BLaER1 treated with 17β-estradiol and CSF1 and Interleukin-3, amounts not matched to agents 10 nM and 100 nM (cell line): ENCODE data around the gene NUF2.
A peak's percentile ranks its signal among the peaks of the same experiment; 100 is the strongest.
"Not testable (repeated sequence)": the region's sequence is repeated elsewhere in the genome, so short reads cannot be mapped to it uniquely, and the experiment has no call there.

Source experiments
- H3K27ac ChIP-seq, 11 experiments: shearing (Covaris generic); formaldehyde crosslinking; 2 replicates each; pipeline ENCODE4 v1.8.1; 2022
- H3K27me3 ChIP-seq, 11 experiments: shearing (Covaris generic); formaldehyde crosslinking; 2 replicates each; pipeline ENCODE4 v1.8.1; 2022
- H3K36me3 ChIP-seq, 11 experiments: shearing (Covaris generic); formaldehyde crosslinking; 2 replicates each; pipeline ENCODE4 v1.8.1; 2022
- H3K4me1 ChIP-seq, 10 experiments: shearing (Covaris generic); formaldehyde crosslinking; 2 replicates each; pipeline ENCODE4 v1.8.1; 2022
- H3K4me2 ChIP-seq, 11 experiments: shearing (Covaris generic); formaldehyde crosslinking; 2 replicates each; pipeline ENCODE4 v1.8.1; 2022
- H3K4me3 ChIP-seq, 10 experiments: shearing (Covaris generic); formaldehyde crosslinking; 2 replicates each; pipeline ENCODE4 v1.8.1; 2022
- H3K9ac ChIP-seq, 11 experiments: shearing (Covaris generic); formaldehyde crosslinking; 2 replicates each; pipeline ENCODE4 v1.8.1; 2022
- H3K9me3 ChIP-seq, 11 experiments: shearing (Covaris generic); formaldehyde crosslinking; replicated peaks in 1 of 11; 2 replicates each; pipeline ENCODE4 v1.8.1; 2022
- H4K20me1 ChIP-seq, 11 experiments: shearing (Covaris generic); formaldehyde crosslinking; 2 replicates each; pipeline ENCODE4 v1.8.1; 2022
- Cebpa-rat ChIP-seq, 11 experiments: shearing (Covaris generic); IDR thresholded peaks; 2 replicates each; pipeline ENCODE4 v1.8.1; 2022

The NUF2 gene

DNA sequence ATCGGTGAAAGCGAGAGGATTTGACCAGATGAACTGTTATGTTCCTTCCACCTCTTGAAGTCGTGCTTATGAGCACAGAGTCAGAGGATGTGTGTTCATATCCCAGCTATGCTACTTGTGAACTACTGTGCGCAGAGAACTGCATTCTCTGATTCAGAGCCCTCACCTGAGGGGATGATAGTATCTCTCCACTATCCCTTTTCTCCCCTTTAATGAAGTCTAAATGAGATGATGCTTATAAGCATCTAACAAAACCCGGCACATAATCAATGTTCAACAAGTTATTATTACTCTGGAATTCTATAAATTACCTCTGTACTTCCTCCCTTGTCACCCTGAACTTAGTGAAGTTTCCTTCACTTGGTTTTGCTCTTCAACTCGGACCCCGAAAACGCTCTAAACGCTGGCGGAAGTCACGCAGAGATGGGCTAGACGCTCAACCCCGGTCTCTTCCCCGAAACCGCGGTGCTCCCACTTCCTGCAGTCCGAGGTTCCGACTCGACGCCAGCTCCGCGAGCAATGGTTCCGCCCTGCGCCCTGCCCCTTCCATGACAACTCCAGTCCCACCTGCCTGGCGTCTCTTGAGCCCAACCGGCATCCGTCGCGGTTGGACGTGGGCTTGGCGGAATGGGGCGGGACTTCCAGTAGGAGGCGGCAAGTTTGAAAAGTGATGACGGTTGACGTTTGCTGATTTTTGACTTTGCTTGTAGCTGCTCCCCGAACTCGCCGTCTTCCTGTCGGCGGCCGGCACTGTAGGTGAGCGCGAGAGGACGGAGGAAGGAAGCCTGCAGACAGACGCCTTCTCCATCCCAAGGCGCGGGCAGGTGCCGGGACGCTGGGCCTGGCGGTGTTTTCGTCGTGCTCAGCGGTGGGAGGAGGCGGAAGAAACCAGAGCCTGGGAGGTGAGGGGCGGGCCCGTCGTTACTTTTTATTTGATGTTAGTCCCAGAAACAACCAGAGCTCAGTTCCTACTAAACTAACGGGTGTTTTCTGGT is at the start of gene NUF2:
TSS of gene NUF2 (plus strand) at position 644 of the 995 bp plus-strand sequence. CDS start 4,098 bp downstream, outside the sequence.
- no peak for TF ChIP-seq Cebpa-rat (IDR thresholded peaks at IDR 0.05)
- Histone ChIP-seq H3K27ac (peak within 1 kb of the TSS; percentile 64 to 89 (median 81); a peak in 21 of 22 replicates), H3K9ac (peak within 1 kb of the TSS; percentile 76 to 88 (median 83)), H3K36me3 (peaks cover 13 to 49% (median 33%) of the 10 kb centered on the region in 11 experiments; a peak in 21 of 22 replicates), H3K4me3 (peak within 1 kb of the TSS; percentile 73 to 88 (median 82)), H3K4me1 (peaks cover 23 to 30% (median 25%) of the 10 kb centered on the region in 10 experiments), H3K4me2 (peak within 1 kb of the TSS; percentile 78 to 89 (median 86)), H3K27me3 (no peaks in the 10 kb centered on the region), H4K20me1 (no peaks in the 10 kb centered on the region), H3K9me3 (no peaks in the 10 kb centered on the region)

DNA sequence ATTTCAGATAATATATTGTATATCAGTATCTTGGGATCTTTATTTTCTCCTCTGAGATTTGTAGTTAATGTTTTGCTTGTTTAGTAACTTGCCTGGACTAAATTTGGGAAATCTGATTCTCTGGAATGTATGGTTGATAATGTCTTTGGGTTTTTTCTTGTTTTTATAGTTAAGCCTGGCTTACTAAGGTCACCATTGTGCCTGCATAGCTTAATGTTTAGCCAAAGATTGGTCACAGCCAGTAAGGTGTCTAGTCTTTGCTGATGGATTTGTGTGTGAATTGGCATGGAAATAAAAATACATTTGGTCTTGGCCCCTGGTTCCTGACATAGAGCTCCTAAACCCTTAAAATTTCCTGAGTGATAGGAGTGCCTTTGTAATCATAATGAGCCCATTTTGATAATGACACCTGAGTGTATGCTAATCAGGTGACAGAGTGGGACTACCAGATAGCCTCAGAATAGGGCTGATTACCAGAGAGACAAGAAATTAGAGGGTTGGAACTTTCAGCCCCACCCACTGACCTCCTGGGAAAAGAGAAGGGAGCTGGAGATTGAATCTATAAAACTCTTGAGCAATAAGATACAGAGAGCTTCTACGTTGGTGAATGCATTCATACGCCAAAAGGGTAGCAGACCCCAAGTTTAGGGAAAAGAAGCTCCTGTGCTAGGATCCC is 47.9 kb upstream of the NUF2 start:
- H3K27ac ChIP-seq: no peak overlapping the region
- no peak for TF ChIP-seq Cebpa-rat (IDR thresholded peaks at IDR 0.05)
- no peak overlapping the region for H3K4me2 ChIP-seq
- H3K9ac ChIP-seq: no peak overlapping the region
- H3K9me3 ChIP-seq: peaks cover 18 to 26% (median 23%) of the 10 kb centered on the region in 11 experiments
- H3K4me3 ChIP-seq: no peak overlapping the region
- H3K27me3 ChIP-seq: no peaks in the 10 kb centered on the region
- peaks cover 5 to 17% (median 7%) of the 10 kb centered on the region in 11 experiments; a peak in 16 of 22 replicates for H3K36me3 ChIP-seq
- no peaks in the 10 kb centered on the region for H4K20me1 ChIP-seq
- H3K4me1 ChIP-seq: no peaks in the 10 kb centered on the region

DNA sequence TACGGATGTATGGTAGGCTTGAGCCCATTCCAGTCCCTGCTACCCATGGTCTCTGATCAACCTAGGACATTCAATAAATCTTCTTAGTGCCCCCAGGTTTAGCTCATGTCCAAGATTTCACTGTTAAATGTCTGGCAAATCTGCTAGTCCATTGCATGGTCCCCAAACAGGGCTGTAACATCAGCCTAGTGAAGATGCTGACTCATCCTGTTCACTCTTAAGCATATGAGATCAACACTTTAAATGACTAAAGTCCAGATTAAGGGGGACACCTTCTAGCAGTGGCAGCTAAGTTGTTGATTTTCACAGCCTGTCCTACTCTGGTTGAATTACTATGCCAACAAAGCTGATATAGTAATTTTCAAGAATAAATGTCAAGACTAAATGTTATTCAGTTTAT is 46.5 kb upstream of the NUF2 start:
- TF ChIP-seq Cebpa-rat (IDR thresholded peaks at IDR 0.05): no peak
- no peak overlapping the region for H3K4me2 ChIP-seq
- H3K36me3 ChIP-seq: peaks cover 5 to 18% (median 7%) of the 10 kb centered on the region in 11 experiments; a peak in 16 of 22 replicates
- peaks cover 21 to 36% (median 28%) of the 10 kb centered on the region in 11 experiments for H3K9me3 ChIP-seq
- H3K27ac ChIP-seq: no peak overlapping the region
- H3K4me3 ChIP-seq: no peak overlapping the region
- H3K9ac ChIP-seq: no peak overlapping the region
- no peaks in the 10 kb centered on the region for H3K27me3 ChIP-seq
- no peaks in the 10 kb centered on the region for H3K4me1 ChIP-seq
- H4K20me1 ChIP-seq: no peaks in the 10 kb centered on the region

DNA sequence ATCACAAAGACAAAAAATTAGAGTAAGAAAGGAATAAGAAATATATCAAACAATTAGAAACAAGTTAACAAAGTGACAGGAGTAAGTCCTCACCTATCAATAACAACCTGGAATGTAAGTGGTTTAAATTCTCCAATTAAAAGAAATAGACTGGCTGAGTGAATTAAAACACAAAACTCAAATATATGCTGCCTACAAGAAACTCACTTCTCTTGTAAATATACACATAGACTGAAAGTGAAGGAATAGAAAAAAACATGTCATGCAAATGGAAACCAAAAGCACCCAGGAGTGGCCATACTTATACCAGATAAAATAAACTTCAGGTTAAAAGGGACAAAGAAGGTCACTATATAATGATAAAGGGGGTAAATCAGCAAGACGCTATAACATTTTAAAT is 43.2 kb upstream of the NUF2 start:
- TF ChIP-seq Cebpa-rat (IDR thresholded peaks at IDR 0.05): no peak
- no peak overlapping the region for H3K27ac ChIP-seq

DNA sequence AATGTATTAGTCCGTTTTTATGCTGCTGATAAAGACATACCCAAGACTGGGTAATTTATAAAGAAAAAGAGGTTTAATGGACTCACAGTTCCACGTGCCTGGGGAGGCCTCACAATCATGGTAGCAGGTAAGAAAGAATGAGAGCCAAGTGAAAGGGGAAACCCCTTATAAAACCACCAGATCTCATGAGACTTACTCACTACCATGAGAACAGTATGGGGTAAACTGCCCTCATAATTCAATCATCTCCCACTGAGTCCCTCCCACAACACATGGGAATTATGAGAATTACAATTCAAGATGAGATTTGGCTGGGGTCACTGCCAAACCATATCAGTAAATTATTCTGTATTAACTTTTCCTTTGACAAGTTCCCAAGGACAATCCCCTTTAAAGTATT is 36.9 kb upstream of the NUF2 start:
- not testable (repeated sequence) for H3K9ac ChIP-seq, H3K4me1 ChIP-seq, H3K27me3 ChIP-seq, H3K27ac ChIP-seq, H3K4me2 ChIP-seq, H3K4me3 ChIP-seq, H4K20me1 ChIP-seq, H3K36me3 ChIP-seq
- peaks cover 0 to 16% (median 11%) of the 10 kb centered on the region in 11 experiments; a peak in 14 of 22 replicates for H3K9me3 ChIP-seq

More for the DNA sequence above, 43.2 kb upstream of the NUF2 start:
- peaks cover 26 to 51% (median 37%) of the 10 kb centered on the region in 11 experiments for H3K9me3 ChIP-seq
- H3K4me3 ChIP-seq: no peak overlapping the region
- no peaks in the 10 kb centered on the region for H3K4me1 ChIP-seq
- no peaks in the 10 kb centered on the region for H4K20me1 ChIP-seq
- H3K4me2 ChIP-seq: no peak overlapping the region
- H3K9ac ChIP-seq: no peak overlapping the region
- peaks cover 5 to 18% (median 7%) of the 10 kb centered on the region in 11 experiments; a peak in 16 of 22 replicates for H3K36me3 ChIP-seq
- H3K27me3 ChIP-seq: no peaks in the 10 kb centered on the region

DNA sequence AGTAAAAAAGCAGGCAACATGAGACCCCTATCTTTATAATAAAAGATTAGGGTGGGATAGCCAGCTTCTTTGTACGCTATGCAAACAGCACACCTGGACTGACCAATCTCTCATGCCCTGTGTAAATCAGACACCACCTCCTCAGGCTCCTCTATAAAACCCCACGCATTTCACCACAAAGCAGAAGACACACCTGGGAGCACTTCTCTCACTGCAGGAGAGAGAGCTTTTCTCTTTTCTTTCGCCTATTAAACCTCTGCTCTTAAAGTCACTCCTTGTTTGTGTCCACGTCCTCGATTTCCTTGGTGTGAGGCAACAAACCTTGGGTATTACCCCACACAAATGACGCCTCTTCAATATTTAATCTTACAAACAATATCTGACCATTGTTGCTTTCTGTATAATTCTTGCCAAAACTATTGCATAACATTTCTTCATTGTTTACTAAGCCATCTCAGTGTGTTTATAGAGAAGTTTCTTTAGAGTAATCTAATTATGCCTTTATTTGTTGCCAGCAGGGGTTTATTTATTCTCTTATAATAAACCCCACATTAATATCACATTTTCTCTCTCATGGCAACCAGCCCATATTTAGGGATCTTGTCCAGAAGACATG is 31.6 kb upstream of the NUF2 start:
- H3K4me3 ChIP-seq: no peak overlapping the region
- no peak for TF ChIP-seq Cebpa-rat (IDR thresholded peaks at IDR 0.05)
- no peaks in the 10 kb centered on the region for H3K4me1 ChIP-seq
- H3K9me3 ChIP-seq: peaks cover 0 to 9% (median 0%) of the 10 kb centered on the region in 11 experiments; a peak in 3 of 22 replicates
- H3K36me3 ChIP-seq: peaks cover 0 to 15% (median 4%) of the 10 kb centered on the region in 11 experiments; a peak in 12 of 22 replicates
- H4K20me1 ChIP-seq: no peaks in the 10 kb centered on the region
- H3K4me2 ChIP-seq: no peak overlapping the region
- H3K27me3 ChIP-seq: no peaks in the 10 kb centered on the region
- no peak overlapping the region for H3K9ac ChIP-seq
- H3K27ac ChIP-seq: no peak overlapping the region

DNA sequence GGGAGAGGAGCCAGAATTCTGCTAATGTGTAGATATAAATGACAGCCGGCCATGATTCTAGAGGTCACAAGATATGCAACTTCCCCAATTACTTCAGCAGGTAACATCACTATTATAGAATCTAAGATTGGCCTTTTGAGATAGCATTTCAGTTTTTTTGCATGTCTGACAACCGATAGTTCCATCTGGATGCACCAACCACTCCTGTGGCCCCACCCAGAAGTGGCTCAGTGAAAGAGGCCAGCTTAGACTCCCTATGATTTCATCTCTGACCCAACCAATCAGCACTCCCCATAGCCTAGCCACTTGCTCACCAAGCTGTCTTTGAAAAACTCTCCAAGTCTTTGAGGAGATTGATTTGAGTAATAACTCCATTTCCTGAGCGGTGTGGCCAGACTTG is 30.3 kb upstream of the NUF2 start:
- Histone ChIP-seq H3K4me1 (no peaks in the 10 kb centered on the region), H3K36me3 (peaks cover 0 to 15% (median 4%) of the 10 kb centered on the region in 11 experiments; a peak in 12 of 22 replicates), H3K4me2 (no peak overlapping the region), H3K27me3 (no peaks in the 10 kb centered on the region), H3K27ac (no peak overlapping the region), H4K20me1 (no peaks in the 10 kb centered on the region), H3K4me3 (no peak overlapping the region), H3K9me3 (peaks cover 0 to 9% (median 0%) of the 10 kb centered on the region in 11 experiments; a peak in 3 of 22 replicates), H3K9ac (no peak overlapping the region)
- no peak for TF ChIP-seq Cebpa-rat (IDR thresholded peaks at IDR 0.05)

DNA sequence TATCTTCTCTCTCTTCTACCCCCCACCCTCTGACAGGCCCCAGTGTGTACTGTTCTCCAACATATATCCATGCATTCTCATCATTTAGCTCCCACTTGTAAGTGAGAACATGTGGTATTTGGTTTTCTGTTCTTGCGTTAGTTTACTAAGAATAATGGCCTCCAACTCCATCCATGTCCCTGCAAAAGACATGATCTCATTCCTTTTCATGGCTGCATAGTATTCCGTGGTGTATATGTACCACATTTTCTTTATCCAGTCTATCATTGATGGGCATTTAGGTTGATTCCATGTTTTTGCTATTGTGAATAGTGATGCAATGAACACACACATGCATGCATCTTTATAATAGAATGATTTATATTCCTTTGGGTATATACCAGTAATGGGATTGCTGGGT is 29.6 kb upstream of the NUF2 start:
- H3K27ac ChIP-seq, H3K9ac ChIP-seq, H3K4me2 ChIP-seq, H3K27me3 ChIP-seq, H4K20me1 ChIP-seq, H3K9me3 ChIP-seq, H3K4me3 ChIP-seq, H3K4me1 ChIP-seq: not testable (repeated sequence)
- H3K36me3 ChIP-seq: peaks cover 0 to 15% (median 4%) of the 10 kb centered on the region in 11 experiments; a peak in 12 of 22 replicates

DNA sequence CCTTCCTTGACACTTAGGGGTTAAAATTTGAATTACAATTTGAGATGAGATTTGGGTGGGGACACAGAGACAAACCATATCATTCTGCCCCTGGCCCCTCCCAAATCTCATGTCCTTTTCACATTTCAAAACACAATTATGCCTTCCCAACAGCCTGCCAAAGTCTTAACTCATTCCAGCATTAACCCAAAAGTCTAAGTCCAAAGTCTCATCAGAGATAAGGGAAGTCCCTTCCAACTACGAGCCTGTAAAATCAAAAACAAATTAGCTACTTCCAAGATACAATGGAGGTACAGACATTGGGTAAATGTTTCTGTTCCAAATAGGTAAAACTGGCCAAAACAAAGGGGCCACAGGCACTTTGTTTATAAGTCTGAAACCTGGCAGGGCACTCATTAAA is 28.3 kb upstream of the NUF2 start:
- H3K27ac ChIP-seq, H3K4me1 ChIP-seq, H3K4me2 ChIP-seq, H3K4me3 ChIP-seq, H4K20me1 ChIP-seq, H3K9ac ChIP-seq, H3K27me3 ChIP-seq, H3K9me3 ChIP-seq: not testable (repeated sequence)
- peaks cover 0 to 17% (median 4%) of the 10 kb centered on the region in 11 experiments; a peak in 12 of 22 replicates for H3K36me3 ChIP-seq
